ENCODE measurements around the gene DPP6.

The DPP6 gene

GRCh38 chr7:154837622-154838021 lies 785.4 kb downstream of the DPP6 start:
- no peak overlapping the region for H3K4me3 ChIP-seq (ENCODE audit: low read depth, low read length)
- TF ChIP-seq, protein P1, sequence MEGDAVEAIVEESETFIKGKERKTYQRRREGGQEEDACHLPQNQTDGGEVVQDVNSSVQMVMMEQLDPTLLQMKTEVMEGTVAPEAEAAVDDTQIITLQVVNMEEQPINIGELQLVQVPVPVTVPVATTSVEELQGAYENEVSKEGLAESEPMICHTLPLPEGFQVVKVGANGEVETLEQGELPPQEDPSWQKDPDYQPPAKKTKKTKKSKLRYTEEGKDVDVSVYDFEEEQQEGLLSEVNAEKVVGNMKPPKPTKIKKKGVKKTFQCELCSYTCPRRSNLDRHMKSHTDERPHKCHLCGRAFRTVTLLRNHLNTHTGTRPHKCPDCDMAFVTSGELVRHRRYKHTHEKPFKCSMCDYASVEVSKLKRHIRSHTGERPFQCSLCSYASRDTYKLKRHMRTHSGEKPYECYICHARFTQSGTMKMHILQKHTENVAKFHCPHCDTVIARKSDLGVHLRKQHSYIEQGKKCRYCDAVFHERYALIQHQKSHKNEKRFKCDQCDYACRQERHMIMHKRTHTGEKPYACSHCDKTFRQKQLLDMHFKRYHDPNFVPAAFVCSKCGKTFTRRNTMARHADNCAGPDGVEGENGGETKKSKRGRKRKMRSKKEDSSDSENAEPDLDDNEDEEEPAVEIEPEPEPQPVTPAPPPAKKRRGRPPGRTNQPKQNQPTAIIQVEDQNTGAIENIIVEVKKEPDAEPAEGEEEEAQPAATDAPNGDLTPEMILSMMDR (IDR thresholded peaks at IDR 0.05; ENCODE audit: low read depth, low read length): no peak

DNA sequence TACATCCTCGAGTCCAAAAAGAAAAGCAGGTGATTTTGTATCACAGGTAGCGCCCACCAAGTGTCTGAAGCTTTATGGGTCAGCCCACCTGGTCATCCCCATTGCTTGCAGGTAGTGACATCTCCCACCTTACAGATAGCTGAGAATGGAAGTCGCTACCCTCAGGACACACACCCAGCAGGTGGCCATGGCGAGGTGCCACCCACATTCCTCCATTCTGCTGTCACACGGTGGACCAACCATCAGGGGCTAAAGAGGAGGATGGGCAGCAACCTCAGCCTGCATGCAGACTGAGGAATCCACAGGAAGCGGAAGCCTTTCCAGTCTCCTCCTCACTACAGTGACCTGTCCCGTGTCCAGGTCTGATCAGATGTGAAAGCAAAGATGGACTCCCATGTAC lies 787.9 kb downstream of the DPP6 start:
- no peak overlapping the region for H3K4me3 ChIP-seq (ENCODE audit: low read depth, low read length)

DNA sequence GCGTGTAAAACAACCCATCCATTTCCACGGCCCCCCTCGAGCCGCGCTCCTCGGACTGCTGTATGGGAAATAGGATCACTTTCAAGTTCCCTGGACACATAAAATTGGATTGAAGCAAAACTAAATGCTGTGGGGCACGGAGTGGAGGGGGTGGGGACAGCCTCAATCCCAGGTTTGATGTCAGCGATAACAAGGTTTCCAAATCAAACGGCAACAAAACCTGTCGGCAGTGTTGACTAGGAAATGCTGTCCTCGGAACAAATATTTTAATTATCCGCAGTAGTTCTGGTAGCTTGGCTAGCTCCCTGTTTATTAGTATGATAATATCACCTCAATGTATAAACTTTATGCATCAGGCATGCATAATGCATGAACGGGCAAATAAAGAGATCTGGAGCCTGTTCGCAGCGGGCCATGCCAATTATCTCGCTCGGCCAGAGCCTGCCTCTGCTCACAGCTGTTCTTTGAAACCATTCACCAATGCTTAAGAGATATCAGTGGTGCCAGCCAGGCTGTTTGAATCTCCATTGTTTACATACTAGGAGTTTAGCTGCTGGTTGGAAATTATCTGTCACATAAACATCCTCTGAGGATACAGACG lies 789.6 kb downstream of the DPP6 start:
- TF ChIP-seq, protein P1 (IDR thresholded peaks at IDR 0.05; ENCODE audit: low read depth, low read length): no peak
- no peak overlapping the region for H3K4me3 ChIP-seq (ENCODE audit: low read depth, low read length)

More for the DNA sequence above, 787.9 kb downstream of the DPP6 start:
- TF ChIP-seq, protein P1 (IDR thresholded peaks at IDR 0.05; ENCODE audit: low read depth, low read length): no peak

DNA sequence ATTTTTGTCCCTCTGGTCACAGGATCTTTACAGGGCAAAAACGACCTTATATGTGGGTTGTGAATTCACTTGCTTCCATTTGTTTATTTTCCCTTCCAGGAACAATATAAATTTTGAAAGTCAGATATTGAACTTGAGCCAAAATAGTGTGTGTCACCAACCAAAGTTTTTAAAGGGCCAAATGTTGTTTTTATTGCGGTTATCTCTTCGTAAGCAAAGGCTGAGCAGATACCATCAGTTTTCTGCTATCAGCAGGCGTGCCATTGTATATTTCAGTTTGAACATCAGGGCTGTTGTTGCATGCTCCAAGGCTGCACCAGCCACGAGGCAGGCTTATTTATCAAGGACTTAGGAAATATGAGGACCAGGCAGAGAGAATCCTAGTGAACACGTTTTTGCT lies 790.4 kb downstream of the DPP6 start:
- H3K4me3 ChIP-seq (ENCODE audit: low read depth, low read length): no peak overlapping the region
- TF ChIP-seq, protein P1 (IDR thresholded peaks at IDR 0.05; ENCODE audit: low read depth, low read length): no peak

DNA sequence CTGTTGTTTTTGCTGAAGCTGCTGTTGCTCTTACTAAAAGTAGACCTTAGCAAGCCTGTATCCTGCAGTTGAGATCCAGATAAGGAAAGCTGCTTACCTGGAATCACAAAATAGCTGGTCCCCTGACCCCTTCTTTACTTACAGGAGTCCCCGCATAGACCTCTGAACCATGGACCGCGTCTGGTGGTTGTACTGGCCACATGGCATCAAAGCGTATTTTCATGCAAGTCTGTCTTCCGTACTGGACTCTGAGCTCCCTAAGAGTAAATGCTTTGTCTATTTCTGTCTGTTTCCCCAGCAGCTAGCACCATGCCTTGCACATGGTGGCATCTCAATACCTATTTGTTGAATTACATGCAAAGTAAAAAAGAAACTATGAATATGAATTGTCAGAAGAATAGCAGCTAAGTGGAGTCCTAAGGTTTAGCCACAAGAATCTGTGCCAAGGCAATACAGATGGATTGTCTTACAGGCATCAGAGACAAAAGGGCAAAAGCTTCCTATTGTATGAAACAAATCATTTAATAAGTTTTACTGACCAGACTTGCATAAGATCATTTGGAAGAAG lies 791.6 kb downstream of the DPP6 start:
- TF ChIP-seq, protein P1 (IDR thresholded peaks at IDR 0.05; ENCODE audit: low read depth, low read length): no peak

DNA sequence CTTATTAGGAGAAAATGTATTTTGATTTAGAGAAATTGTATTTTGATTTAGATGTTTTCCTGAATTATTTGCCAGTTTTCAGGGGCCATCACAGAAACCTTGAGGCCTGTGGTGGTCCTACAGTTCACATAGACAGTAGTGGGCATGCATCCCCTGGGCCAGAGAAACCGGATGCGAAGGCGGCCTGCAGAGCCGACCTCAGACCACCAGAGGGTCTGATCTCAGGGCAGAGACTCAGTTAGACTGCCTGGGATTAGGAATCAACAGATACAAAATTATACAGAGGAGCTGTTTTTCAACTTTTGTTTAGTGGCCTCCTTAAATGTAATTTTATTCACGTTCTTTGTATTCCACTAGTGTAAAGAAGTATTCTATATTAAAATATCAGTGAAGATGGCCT lies 792.3 kb downstream of the DPP6 start:
- no peak overlapping the region for H3K4me3 ChIP-seq (ENCODE audit: low read depth, low read length)
- TF ChIP-seq, protein P1 (IDR thresholded peaks at IDR 0.05; ENCODE audit: low read depth, low read length): no peak

More for the DNA sequence above, 791.6 kb downstream of the DPP6 start:
- H3K4me3 ChIP-seq (ENCODE audit: low read depth, low read length): no peak overlapping the region

DNA sequence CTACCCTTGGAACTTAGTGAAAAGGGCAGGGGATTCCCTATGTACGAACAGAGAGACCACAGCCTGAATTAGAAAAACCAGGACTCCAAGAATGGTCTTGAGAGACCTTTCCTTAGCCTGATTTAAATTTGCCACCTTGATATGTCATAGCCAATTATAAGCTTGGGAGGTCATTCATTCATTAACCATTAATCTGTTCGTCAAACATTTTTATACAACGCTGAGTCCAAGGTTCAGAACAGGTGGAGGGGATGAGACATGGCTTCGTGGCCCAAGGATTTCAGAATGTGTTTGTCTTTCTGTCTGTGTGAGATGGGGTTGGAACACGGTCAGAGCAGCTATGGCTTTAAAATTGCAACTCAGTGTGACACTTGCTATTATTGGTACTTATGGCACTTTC lies 792.8 kb downstream of the DPP6 start:
- TF ChIP-seq, protein P1 (IDR thresholded peaks at IDR 0.05; ENCODE audit: low read depth, low read length): no peak
- H3K4me3 ChIP-seq (ENCODE audit: low read depth, low read length): no peak overlapping the region
